ENCODE results near the gene NHSL1. TPM values are rescaled to one million over a fixed set of nuclear protein-coding genes. Genes with fewer than 3 reads are reported as not detected.

The NHSL1 gene
- total RNA-seq, 1 experiment from 2014 or later, result 3.1 TPM

DNA sequence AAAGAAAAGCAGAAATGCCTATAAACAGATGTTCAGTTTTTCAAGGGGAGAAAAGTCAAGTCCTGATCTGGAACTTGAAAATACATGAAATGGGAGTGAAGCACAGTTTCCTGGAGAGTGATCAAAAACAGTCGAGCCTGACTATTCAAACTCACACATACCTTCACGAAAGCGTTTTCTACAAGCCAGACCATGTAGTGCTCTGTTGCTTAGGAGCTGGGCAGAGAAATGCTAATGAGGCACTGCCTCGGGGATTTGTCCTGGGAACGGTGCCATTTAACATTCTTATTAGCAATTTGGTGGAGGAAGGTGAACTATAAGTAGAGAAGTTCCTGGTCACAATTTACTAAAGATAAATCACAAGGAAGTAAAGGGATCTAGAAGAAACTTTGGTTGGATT lies 5.9 kb downstream of the NHSL1 start:
- DNase-seq (ENCODE audit: low spot score), result no peak

DNA sequence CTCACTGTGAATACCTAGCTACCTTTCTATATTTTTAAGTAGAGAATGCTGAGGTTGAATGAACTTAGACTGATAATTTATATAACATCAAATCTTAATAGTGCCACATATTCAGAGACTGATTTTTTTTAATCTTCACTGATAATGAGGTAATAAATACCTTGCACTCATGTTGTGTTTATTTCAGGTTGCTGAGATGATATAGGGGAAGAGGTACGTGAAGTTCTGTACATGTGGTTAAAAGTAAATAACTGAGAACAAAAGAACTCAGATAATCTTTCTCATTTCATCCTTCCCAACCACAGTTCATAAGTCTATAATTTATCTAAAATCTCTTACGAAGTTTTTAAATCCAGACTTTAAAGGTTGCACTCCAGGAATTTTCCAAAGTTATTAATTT lies 6.4 kb downstream of the NHSL1 start:
- DNase-seq (ENCODE audit: low spot score), result no peak

DNA sequence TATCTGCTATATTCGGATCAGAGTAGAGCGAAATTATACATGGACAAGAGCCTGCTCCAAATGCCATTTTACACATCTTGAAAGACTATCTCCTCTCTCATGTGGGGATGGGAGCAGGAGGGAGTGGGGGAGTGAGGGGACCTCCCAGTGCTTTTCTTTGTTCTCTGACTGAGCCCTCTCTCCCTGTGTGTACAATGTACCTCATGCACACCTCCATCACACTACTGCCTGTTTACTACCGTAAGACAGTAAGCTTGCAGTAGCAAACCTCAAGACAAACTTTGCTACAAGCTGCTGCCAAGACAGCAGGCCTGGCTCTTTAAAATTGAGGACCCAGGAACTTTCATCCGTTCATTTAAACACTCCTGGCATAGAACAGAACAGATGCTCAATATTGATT lies 7.2 kb downstream of the NHSL1 start:
- DNase-seq (ENCODE audit: low spot score), result no peak

DNA sequence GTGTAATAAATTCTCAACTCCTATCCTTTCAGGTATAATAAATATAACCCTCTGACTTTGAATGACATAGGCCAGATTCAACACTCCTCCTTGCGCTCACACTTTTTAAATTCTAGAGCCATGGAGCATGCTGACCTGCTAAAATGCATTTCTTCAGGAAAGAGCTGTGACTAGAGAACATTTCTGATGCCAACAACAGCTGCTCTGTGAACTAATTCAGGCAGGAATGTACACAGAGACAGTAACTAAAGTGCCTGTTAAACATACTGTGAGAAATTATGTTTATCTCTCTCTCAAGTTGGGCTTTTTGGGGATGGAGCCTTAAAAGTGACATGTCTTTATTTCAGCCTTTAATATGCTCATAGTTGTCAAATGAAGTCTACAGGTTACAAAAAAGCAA lies 8.3 kb downstream of the NHSL1 start:
- no peak for DNase-seq (ENCODE audit: low spot score)

DNA sequence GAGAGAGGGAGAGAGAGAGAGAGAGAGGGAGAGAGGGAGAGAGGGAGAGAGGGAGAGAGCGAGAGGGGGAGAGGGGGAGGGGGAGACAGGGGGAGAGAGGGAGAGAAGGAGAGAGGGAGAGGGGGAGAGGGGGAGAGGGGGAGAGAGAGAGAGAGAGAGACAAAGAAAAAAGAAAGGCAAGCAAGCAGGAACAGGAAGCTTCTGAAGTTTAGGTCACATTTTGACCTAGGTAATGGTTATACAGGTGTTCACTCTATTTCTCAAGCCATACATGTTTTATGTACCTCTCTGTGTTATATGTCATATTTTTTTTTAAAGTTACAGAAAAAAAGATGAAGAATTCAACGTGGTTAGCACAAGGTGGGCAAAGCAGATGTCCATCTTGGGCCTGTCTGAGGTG lies 9.4 kb downstream of the NHSL1 start:
- DNase-seq (ENCODE audit: low spot score), result no peak

DNA sequence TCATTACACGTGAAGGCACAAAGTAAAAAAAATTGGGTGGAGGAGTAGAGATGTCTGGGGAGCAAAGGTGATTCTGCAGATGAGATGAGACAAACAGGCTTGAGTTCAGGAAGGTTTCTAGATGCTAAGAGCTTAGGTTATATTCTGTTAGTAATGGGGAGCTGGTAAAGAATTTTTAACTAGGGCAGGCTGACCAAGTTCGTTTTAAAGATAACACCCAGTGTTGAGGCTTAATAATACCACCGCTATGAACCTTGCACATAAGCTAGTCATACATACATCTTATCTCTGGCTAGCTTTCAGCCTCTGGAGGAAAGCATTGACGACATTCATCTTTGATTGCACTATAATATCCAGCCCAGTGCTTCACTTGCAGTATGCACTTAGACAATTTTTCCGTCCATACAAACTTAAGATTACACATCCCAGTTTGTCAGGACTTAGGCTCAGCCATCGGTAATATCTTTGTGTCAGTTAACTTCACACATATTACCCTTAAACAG lies 12.1 kb downstream of the NHSL1 start:
- no peak for DNase-seq (ENCODE audit: low spot score)

DNA sequence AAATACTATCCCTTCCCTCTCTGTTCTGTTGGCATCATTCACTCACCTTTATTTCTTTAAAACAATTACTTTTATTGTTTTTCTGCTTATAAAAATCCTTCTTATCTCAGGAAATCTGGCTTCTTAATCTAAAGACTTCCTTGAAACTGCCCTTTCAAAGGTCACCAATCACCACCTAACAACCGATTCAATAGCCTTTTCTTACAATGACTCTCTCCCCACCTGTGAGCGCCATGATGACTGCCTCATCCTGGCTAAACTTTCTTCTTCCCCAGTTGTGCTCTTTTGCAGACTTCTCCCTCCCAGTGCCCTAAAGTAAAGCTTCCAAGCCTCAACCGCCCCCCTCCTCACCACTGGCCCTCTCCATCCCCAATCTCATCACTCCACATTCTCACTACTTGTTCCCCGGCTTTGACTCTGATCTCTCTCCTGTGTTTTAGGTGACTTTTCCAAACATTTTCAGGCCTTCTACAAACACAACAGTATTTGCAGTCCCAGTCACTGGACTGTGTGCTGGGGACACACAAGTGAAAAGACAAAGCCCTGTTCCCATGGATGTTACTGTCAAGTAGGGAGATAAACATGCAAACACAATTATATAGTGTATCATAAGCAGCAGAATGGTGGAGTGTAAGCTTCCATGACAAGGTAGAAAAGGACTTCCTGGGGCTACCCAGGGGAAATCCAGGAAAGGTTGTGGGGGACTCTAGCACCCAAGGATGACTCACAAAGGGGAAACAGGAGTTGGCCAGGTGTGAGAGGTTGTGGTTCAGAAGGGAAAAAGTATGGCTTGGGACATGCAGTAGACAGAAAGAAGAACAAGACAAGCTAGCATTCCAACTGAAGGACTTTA lies 12.8 kb downstream of the NHSL1 start:
- DNase-seq (ENCODE audit: low spot score), result no peak

DNA sequence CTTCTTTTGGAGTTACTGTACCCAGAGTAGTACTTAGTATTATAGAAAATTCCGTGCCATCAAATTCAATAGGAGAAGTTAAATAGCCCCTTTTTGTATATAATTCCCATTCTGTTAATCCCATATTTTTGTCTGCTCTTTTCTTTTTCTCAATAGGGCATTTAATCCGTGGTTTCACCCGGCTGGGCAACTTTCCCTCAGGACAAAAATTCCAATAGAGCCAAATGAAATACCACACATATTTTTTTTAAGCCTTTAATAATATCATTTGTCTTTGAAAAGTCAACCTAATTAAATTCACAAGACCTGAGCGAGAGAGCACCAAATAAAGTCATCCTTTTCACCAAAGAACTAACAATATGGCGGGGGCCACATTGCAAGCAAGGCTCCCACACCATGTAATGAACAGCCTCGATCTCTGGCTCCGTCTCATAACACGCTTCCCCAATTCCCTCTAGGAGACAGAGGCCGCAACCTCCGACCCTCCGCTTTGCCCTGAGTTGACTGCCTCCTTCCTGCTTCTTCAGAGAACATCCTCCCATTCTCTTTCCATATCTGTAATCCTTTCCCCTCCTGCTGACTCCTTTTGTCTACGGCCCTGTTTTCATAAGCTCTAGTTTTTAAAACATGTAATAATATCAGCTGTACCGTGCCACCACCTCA lies 13.6 kb downstream of the NHSL1 start:
- DNase-seq (ENCODE audit: low spot score), result no peak

DNA sequence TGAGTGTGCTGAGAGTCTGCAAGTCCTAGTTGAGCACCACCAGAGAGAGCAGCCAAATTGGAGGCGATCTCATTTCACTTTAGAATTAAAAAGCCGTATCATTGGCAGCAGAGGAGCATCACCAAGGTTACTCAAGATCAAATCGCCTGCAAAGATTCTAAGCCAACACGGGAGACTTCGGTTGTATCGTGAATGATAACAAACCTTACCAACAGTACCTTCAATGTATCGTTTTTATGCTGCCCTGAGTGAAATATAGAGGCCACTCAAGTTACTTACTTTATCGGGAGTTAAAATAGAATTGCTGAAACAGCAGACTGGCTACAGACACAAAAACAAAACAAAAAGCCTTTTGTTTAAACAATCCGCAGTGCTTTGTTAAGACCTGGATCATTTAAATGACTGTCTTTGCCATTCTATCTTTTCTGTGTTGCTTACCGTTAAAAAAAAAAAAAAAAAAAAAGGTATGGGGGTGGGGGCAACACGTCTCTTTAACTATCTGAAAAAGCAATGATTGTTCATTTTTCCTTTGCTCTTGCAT lies 14.2 kb downstream of the NHSL1 start:
- DNase-seq (ENCODE audit: low spot score), result no peak

DNA sequence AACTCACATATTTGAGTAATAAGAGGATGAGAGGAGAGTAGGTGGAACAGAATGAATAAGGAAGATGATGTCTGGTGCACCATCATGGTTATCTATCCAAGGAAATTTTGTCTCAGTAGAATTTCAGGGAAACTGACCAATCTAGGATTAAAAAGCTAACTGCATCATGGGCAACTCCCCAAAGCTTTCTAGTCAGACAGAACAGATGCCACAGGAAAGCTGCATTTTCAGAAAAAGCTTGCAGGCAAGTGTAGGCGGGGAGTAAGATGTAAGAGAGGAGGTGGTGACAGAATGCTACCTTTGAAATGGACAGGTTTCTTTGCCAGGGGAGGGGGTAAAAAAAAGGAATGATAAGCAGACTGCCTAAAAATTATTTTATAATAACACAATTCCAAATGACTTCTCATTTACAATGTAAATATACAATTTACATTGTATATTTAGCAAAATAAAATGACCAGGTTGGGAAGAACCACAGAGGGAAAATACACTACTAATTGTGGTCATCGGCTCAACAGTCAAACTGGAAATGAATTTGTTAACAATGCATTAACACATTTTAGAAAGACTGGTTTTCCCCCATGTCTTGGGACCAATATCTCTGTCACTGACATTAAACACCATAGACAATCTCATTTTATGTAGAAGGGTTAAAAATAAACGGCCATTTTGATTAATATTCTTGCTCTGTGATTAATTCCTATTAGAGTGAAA lies 15.1 kb downstream of the NHSL1 start:
- no peak for DNase-seq (ENCODE audit: low spot score)

DNA sequence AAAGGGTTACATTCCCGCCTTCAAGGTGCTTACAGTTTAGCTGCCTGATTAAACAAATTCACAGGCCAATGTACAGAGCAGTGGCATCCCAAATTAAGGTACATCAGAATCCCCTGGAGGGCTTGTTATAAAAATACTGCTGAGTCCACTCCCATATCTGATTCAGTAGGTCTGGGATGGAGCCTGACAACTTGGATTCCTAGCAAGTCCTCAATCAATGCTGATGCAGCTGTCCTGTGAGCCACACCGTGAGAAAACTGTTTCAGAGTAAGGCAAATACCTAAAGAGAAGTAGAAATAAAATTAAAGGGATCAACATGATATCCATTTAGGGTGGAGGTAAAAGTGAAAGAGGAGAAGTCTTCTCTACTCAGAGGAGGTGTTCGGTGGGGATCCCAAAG lies 16.5 kb downstream of the NHSL1 start:
- no peak for DNase-seq (ENCODE audit: low spot score)

DNA sequence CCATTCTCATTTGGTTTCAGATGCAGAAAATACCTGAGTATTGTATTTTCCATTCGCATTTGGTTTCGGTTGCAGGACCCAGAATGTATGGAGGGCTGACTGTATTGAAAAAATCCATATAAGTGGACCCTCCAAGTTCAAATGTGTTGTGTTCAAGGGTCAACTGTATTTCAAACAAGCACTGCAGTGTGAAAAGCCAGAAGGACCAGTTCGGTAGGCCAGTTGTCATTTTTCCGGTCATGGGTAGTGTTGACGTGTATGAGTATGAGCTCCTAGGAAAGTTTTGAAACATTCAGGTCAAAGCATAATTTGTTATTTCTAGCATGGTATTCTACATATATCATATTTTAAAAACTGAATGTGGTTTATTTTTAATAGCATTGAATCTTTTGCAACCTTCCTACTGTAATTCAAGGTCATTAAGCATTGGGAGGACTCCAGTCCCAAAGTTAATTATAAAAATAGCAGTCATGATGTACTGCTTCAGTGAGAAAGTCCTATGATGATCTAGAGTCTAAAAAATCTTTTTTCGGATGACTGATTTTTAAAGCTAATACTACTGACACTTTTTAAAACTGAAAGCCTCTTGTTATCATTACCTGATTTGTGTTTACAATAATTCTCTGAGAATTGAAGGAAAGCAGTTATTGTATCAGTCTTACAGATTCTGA lies 18.9 kb downstream of the NHSL1 start:
- no peak for DNase-seq (ENCODE audit: low spot score)

DNA sequence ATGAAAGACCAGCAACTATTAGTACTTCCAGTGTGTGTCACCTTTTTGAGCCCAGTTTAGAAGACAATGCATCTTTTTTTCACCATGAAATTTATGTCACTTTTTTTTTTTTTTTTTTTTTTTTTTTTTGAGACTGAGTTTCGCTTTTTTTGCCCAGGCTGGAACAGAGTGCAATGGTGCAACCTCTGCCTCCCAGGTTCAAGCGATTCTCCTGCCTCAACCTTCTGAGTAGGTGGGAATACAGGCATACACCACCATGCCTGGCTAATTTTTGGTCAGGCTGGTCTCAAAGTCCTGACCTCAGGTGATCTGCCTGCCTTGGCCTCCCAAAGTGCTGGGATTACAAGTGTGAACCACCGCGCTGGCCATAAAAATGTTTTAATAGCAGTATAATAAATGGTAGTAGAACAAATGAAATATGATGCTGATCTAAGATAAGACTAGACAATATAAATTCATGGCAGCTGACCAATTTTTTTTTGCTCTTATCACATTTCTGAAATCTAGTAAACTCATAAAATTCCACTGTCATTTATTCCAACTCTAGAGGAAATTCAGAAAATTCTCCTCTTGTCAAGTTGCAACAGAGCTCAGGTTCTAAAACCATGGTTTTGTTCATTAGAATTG lies 21.3 kb downstream of the NHSL1 start:
- DNase-seq (ENCODE audit: low spot score), result no peak

DNA sequence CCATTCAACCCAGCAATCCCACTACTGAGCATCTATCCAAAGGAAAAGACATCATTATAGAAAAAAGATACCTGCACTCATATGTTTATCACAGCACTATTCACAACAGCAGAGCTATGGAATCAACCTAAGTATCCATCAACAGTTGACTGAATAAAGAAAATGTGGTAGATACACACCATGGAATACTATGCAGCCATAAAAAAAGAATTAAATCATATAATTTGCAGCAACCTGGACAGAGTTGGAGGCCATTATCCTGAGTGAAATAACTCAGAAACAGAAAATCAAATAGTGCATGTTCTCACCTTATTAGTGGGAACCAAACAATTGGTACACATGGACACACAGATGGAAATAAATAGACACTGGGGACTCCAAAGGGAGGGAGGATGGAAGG lies 23.2 kb downstream of the NHSL1 start:
- no peak for DNase-seq (ENCODE audit: low spot score)

DNA sequence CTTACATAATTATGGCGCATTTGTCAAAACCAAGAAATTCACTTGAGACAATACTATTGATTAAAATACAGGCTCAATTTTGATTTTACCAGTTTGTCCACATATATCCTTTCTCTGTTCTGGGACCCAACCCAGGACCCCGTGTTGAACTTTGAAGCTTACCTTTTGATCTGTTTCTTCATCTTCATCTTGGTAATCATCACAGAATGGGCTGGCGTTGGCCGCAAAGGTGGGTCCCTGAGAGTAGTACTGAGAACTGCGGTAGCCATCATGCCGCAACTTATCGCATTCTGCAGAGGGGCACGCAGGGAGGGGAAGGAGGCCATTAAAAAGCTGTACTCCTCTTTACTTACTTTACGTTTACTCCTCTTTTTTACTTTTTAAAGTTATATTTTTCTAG lies 26.1 kb downstream of the NHSL1 start:
- DNase-seq (ENCODE audit: low spot score), result no peak

DNA sequence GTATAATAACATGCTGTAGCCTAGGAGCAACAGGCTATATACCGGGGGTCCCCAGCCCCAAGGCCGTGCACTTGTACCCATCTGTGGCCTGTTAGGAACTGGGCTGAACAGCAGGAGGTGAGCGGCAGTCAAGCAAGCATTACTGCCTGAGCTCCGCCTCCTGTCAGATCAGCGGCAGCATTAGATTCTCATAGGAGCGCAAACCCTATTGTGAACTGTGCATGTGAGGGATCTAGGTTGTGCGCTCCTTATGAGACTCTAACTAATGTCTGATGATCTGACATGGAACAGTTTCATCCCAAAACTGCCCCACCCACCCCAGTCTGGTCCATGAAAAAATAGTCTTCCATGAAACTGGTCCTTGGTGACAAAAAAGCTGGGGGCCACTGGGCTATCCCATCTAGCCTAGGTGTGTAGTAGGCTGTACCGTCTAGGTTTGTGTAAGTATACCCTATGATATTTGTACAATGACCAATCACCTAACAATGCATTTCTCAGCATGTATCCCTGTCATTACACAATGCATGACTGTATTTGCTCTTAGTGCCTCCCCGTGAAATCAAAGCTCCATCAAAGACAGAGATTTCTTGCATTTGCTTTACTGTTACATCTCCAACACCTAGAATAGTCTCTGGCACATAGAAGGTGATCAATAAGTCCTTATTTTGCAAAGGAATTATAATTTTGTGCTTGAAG lies 30.8 kb downstream of the NHSL1 start:
- DNase-seq (ENCODE audit: low spot score), result no peak

DNA sequence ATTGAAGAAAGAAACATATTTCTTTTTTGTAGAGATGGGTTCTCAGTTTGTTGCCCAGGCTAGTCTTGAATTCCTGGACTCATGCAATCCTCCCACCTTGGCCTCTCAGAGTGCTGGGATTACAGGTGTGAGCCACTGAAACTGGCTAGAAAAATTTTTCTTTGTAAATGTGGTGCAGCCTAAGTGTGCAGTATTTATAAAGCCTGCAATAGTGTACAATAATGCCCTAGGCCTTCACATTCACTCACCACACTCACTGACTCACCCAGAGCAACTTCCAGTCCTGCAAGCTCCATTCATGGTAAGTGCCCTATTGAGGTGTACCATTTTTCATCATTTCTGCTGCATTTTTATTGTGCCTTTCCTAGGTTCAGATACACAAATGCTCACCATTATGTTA lies 31.4 kb downstream of the NHSL1 start:
- DNase-seq (ENCODE audit: low spot score), result no peak

DNA sequence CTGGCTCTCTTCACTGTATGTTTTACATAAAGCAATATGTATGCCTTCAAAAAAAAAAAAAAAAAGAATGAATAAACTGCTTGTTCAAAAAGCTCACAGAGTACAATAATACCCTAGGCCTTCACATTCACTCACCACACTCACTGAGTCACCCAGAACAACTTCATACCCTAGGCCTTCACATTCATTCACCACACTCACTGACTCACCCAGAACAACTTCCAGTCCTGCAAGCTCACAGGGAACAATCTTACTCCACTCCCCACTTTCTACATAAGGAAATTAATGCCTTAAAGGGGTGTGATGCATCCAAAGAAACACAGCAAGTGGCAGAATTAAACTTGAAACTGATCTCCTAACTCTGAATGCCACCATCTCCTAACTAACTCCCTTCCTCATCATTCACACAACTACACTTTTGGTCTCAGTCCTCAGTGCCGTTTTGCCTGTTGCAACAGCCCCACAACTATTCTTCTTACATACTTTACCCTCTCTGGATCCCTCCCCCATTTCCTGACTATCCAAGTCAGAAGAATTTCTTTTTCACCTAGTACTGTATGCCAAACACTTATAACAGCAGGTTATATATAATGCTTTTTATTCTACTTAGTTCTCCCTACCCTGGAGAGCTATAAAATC lies 34.2 kb downstream of the NHSL1 start:
- DNase-seq (ENCODE audit: low spot score), result peak; percentile 54

DNA sequence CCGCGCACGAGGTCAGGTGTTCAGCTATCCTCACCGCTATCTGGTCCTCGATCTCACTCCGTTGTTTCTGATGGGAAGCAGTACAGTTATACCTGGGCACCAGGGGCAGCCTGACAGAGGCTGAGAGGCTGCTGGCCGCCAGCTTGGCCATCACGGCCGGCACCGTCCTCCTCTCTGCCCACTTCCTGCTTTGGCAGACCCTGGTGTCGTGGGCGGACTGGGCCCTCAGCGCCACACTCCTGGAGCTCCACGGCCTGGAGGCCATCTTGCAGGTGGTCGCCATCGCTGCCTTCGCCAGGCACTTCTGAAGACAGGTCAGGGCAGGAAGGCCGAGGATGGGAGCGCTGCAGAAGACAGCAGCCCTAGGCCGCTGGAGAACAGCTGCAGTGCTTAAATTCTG lies 35.2 kb downstream of the NHSL1 start:
- no peak for DNase-seq (ENCODE audit: low spot score)

DNA sequence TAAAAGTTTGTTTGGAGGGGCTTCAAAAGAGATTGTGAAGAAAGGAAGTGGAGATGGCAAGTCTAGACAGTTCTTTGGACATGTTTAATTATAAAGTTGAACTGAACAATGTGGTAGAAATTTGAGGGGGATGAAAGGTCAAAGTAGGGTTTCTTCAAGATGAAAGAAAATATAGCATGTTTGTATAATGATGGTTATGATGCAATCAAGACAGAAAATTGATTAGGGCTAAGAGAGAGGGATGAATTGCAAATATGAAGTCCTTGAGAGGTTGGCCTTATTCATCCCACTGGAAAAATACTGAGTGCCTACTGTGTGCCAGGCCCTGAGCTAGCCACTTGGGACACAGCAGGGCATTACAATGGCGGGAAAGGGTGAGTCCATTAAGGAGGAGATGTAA lies 37.6 kb downstream of the NHSL1 start:
- no peak for DNase-seq (ENCODE audit: low spot score)

Measured in H4 (cell line).